Fibroblast of mammary gland (primary cell): ENCODE results near the gene PSTPIP1.
A peak's percentile ranks its signal among the peaks of the same experiment; 100 is the strongest.

Experiments used
- DNase-seq: peaks from one replicate; pipeline ENCODE4 v3.0.0-alpha.2; 2010; ENCODE audit warnings: low read depth
- H3K4me3 ChIP-seq: 2 replicates; pipeline ENCODE4 v1.5.1; 2011; ENCODE audit warnings: low read depth, mild to moderate bottlenecking, low read length, moderate library complexity; ENCODE audit not compliant: control insufficient read depth
- TF ChIP-seq, protein P1 (sequence below): conservative IDR thresholded peaks from 2 replicates; pipeline ENCODE4 v1.5.1; 2011; ENCODE audit warnings: low read depth, low read length, inconsistent platforms; ENCODE audit not compliant: control insufficient read depth, insufficient read depth

The PSTPIP1 gene

DNA sequence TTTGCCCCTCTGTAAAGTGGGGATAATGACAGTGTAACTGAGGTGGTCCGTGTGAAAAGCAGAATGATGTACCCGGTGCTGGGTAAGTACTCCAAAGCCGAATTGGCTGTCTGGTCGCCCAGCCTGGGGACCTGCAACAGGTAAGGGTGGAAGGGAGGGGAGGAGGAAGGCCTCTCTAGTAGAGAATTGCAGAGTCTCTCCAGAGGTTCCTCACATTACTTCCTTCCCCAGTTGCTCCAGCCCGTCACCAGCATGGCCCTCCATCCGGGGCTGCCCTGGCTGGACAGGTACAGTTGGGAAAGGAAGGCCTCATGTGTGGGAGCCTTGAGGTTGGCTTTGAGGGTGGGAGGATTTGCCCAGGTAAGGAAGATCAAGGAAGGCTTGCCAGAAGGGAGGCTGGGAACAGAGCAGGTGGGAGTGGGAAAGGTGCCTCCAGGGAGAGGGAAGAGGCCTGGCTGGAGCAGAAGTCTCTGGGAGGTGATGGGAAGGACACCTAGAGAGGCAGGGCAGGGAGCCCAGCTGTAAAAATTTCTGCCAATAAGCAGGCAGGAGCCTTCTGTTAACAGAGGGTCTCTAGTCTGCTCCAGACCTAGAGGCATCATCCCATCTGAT, 1.7 kb upstream of the PSTPIP1 start:
- no peak for DNase-seq
- H3K4me3 ChIP-seq = no peak overlapping the region
- TF ChIP-seq, protein P1, sequence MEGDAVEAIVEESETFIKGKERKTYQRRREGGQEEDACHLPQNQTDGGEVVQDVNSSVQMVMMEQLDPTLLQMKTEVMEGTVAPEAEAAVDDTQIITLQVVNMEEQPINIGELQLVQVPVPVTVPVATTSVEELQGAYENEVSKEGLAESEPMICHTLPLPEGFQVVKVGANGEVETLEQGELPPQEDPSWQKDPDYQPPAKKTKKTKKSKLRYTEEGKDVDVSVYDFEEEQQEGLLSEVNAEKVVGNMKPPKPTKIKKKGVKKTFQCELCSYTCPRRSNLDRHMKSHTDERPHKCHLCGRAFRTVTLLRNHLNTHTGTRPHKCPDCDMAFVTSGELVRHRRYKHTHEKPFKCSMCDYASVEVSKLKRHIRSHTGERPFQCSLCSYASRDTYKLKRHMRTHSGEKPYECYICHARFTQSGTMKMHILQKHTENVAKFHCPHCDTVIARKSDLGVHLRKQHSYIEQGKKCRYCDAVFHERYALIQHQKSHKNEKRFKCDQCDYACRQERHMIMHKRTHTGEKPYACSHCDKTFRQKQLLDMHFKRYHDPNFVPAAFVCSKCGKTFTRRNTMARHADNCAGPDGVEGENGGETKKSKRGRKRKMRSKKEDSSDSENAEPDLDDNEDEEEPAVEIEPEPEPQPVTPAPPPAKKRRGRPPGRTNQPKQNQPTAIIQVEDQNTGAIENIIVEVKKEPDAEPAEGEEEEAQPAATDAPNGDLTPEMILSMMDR = no peak

DNA sequence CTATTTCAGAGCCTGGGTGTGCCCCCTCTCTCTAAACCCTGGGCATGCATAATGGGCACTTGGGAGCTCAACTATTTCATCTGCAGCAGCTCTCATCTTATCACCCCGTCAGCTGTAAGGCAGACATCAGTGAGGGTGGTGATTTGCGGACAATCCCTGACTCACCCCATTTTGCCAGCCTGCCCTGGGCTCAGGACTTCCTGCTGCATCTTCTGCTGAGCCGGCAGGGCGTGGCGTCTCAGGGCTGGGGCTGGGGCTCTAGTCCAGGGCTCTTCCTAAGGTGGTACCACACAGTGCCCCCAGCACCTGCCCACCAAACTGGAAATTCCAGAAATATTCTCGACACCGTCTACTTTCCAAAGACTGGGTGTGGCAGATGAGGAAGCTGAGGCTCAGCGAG, 925 bp upstream of the PSTPIP1 start:
- no peak for DNase-seq
- TF ChIP-seq, protein P1 = no peak
- H3K4me3 ChIP-seq = no peak overlapping the region

DNA sequence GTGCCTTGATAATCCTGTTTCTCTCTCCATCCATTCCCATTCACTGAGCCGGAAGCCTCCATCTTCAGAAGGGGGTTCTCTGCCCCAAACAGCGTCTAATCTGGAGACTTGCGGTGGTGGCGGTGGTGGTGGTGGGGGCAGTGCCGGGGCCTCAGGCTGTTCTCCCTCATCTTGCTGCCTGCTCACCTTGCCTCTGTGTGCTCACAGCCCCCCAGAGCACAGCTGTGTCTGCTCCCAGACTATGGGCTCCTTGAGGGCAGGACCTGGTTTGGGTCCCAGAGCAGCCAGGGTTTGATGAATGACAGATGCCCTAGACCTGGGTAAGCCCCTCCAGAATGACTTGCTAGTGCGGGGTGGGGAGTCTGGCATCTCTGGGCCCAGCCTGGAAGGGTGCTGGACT, 430 bp upstream of the PSTPIP1 start:
- TF ChIP-seq, protein P1 = no peak
- DNase-seq = no peak
- H3K4me3 ChIP-seq = no peak overlapping the region

DNA sequence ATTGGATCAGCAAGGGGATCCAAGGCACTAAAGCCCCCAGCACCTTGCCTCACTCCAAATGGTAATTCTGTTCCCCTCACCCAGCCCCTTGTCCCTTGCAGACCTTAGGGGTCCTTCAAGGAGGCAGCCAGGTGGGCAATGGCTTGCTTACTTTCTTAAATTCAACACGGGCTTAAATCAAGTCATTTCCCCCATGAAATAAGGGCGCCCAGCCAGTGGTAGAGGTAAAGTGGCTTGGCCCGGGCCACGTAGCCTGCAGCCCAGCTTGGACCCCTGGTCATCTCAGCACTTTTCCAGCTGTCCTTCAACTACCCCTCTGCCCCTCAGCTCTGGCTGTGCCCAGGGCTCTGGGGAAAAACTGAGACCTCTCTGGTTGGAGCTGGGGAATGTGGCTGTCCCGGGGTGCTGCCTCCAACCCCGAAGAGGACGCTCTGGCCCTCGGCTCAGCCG, 1.2 kb downstream of the PSTPIP1 start:
- TF ChIP-seq, protein P1 = no peak
- H3K4me3 ChIP-seq = no peak overlapping the region

DNA sequence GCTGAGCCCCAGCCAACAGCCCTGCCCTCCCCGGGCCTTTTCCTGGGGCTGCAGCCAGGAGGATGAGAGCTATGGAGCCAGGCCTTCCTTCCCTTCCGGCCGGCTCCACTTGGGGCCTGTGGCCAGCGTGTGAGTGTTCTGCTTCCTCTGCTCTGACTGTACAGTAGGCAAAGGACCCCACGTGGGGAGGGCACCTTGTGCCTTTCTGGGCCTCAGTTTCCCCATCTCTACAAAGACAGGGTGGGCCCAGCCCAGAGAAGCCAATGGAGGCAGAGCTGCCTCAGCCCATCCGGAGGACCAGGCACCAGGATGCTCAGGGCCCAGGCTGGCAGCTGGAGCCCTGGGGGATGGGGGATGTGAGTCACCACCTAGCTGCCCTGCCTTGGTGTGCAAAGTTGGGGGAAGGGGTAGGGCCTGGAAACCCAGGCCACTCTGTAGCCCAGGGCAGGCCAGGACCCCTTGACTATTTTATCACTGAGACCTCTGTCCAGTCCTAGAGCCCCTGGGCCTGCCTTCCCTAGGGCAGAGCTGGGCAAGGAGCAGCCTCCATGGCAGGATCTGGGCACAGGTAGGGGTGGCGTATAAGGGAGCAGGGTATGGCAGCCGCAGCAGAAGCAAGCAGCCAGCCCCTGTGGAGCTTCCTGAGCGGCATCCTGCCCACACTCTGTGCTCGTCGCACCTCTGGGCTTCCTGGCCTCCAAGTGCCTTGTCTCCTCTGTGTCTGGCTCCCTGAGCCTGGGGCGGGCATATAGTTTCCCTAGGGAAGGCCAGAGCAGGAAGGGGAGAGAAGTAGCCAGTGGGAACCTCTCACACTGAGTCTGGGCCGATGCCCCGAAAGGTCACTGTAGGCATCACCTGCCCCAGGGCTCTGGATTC, 1.8 kb downstream of the PSTPIP1 start:
- TF ChIP-seq, protein P1 = no peak
- H3K4me3 ChIP-seq = no peak overlapping the region
- DNase-seq = peak; percentile 50

More for the DNA sequence above, 1.2 kb downstream of the PSTPIP1 start:
- no peak for DNase-seq

DNA sequence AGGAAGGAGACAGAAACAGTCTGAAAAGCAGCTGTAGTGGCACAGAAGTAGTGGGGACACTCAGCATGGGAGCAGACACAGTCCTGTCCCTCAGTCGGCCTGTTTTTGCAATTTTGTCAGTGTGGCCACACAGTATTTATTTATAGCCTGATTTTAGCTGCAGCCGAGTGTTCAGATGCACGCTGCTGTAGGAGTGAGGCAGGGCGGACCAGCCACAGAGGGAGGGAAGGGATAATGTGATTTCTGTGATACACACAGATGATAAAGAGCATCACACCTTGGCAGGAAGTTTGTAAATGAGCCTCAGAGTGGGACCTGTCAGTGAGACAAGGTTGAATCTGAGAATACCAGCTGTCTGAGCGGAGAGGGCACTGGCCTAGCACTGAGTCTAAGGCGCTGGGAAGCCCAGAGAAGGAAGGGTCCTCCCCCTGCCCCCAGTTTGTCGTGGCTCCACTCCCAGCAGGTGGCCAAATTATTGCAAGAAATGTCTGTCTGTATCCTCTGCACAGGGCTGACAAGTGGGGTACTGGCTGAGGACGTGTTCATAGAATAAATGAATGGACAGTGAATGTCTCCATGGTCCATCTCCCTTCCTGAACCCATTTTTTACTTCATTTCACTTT, 3.8 kb downstream of the PSTPIP1 start:
- H3K4me3 ChIP-seq = no peak overlapping the region
- no peak for DNase-seq
- TF ChIP-seq, protein P1 = no peak
